Liver (tissue), 3 donors: ENCODE data around the gene ACSM2B.

Source experiments
- ATF3 ChIP-seq: IDR thresholded peaks from 2 replicates; pipeline ENCODE4 v1.6.1; 2016; ENCODE audit warnings: antibody characterized with exemption
- CTCF ChIP-seq: fragments of 150-350 bp; IDR thresholded peaks from 2 replicates; pipeline ENCODE4 v1.5.1; 2017; ENCODE audit warnings: improper control_type of control experiment, low read depth, low read length; ENCODE audit not compliant: missing input control
- EGR1 ChIP-seq, 2 donors: IDR thresholded peaks; 2 replicates each; pipeline ENCODE4 v1.6.1; 2016 to 2018; ENCODE audit warnings: antibody characterized with exemption in 2 of 2, low read depth in 2 of 2
- FOXA1 ChIP-seq: IDR thresholded peaks from 2 replicates; pipeline ENCODE4 v1.6.1; 2016; ENCODE audit warnings: antibody characterized with exemption
- GABPA ChIP-seq, 2 donors: IDR thresholded peaks in 1 of 2; conservative IDR thresholded peaks in 1 of 2; 2 replicates each; pipeline ENCODE4 v1.6.1; 2016; ENCODE audit warnings: antibody characterized with exemption in 2 of 2, mild to moderate bottlenecking in 1 of 2, moderate library complexity in 1 of 2
- JUND ChIP-seq, 2 donors: IDR thresholded peaks; 2 replicates each; pipeline ENCODE4 v1.6.1; 2016; ENCODE audit warnings: antibody characterized with exemption in 2 of 2
- SP1 ChIP-seq: IDR thresholded peaks from 2 replicates; pipeline ENCODE4 v1.6.1; 2018; ENCODE audit warnings: antibody characterized with exemption, mild to moderate bottlenecking
- TAF1 ChIP-seq: conservative IDR thresholded peaks from 2 replicates; pipeline ENCODE4 v1.6.1; 2016; ENCODE audit warnings: antibody characterized with exemption, mild to moderate bottlenecking
- YY1 ChIP-seq: IDR thresholded peaks from 2 replicates; pipeline ENCODE4 v1.6.1; 2016; ENCODE audit warnings: antibody characterized with exemption, mild to moderate bottlenecking
- TF ChIP-seq, protein P1 (sequence below): IDR thresholded peaks from 2 replicates; pipeline ENCODE4 v1.6.1; 2016; ENCODE audit warnings: antibody characterized with exemption, mild to moderate bottlenecking
- TF ChIP-seq, protein P2 (sequence below): IDR thresholded peaks from 2 replicates; pipeline ENCODE4 v1.6.1; 2016; ENCODE audit warnings: antibody characterized with exemption
- donor health status: healthy.
- donor health status: healthy.

DNA sequence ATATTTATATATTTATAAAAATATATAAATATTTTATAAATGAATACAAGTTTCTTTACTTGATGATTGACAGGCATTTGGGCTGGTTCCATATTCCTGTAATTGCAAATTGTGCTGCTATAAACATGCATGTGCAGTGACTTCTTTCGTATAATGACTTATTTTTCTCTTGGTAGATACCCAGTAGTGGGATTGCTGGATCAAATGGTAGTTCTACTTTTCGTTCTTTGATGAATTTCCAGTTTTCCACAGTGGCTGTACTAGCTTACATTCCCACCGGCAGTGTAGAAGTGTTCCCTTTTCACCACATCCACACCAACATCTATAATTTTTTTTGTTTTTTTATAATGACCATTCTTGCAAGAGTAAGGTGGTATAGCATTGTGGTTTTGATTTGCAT is 7.8 kb downstream of the ACSM2B start:
- TF ChIP-seq EGR1 (IDR thresholded peaks at IDR 0.05; ENCODE audit: low read depth in 2 of 2) (no peak), CTCF (no peak), GABPA (IDR thresholded peaks at IDR 0.05 in 1 of 2, conservative IDR thresholded peaks at IDR 0.05 in 1 of 2) (no peak), TAF1 (no peak), YY1 (no peak), JUND (IDR thresholded peaks at IDR 0.05) (no peak), ATF3 (no peak), SP1 (no peak), FOXA1 (no peak)
- TF ChIP-seq, protein P1, sequence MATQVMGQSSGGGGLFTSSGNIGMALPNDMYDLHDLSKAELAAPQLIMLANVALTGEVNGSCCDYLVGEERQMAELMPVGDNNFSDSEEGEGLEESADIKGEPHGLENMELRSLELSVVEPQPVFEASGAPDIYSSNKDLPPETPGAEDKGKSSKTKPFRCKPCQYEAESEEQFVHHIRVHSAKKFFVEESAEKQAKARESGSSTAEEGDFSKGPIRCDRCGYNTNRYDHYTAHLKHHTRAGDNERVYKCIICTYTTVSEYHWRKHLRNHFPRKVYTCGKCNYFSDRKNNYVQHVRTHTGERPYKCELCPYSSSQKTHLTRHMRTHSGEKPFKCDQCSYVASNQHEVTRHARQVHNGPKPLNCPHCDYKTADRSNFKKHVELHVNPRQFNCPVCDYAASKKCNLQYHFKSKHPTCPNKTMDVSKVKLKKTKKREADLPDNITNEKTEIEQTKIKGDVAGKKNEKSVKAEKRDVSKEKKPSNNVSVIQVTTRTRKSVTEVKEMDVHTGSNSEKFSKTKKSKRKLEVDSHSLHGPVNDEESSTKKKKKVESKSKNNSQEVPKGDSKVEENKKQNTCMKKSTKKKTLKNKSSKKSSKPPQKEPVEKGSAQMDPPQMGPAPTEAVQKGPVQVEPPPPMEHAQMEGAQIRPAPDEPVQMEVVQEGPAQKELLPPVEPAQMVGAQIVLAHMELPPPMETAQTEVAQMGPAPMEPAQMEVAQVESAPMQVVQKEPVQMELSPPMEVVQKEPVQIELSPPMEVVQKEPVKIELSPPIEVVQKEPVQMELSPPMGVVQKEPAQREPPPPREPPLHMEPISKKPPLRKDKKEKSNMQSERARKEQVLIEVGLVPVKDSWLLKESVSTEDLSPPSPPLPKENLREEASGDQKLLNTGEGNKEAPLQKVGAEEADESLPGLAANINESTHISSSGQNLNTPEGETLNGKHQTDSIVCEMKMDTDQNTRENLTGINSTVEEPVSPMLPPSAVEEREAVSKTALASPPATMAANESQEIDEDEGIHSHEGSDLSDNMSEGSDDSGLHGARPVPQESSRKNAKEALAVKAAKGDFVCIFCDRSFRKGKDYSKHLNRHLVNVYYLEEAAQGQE: no peak
- TF ChIP-seq, protein P2, sequence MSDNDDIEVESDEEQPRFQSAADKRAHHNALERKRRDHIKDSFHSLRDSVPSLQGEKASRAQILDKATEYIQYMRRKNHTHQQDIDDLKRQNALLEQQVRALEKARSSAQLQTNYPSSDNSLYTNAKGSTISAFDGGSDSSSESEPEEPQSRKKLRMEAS: no peak
